NB4 (cell line): ENCODE results near the gene PAFAH2.

ENCODE experiments used
- DNase-seq: peaks from one replicate; pipeline ENCODE4 v3.0.0; 2010; ENCODE audit warnings: low read depth
- H3K4me3 ChIP-seq: one replicate; pipeline ENCODE4 v1.5.1; 2011; ENCODE audit warnings: mild to moderate bottlenecking, low read depth, low read length, moderate library complexity
- MAX ChIP-seq: IDR thresholded peaks from 2 replicates; pipeline ENCODE4 v1.6.1; 2011; ENCODE audit warnings: low read depth, low read length
- MYC ChIP-seq: IDR thresholded peaks from 2 replicates; pipeline ENCODE4 v1.6.1; 2011; ENCODE audit warnings: low read depth, low read length
- POLR2A ChIP-seq: IDR thresholded peaks from 2 replicates; pipeline ENCODE4 v1.6.1; 2011; ENCODE audit warnings: mild to moderate bottlenecking; ENCODE audit not compliant: insufficient read length; ENCODE audit errors: extremely low read depth
- TF ChIP-seq, protein P1 (sequence below): IDR thresholded peaks from one replicate; pipeline ENCODE4 v1.5.1; 2012; ENCODE audit warnings: low read depth, low read length

PAFAH2 gene

DNA sequence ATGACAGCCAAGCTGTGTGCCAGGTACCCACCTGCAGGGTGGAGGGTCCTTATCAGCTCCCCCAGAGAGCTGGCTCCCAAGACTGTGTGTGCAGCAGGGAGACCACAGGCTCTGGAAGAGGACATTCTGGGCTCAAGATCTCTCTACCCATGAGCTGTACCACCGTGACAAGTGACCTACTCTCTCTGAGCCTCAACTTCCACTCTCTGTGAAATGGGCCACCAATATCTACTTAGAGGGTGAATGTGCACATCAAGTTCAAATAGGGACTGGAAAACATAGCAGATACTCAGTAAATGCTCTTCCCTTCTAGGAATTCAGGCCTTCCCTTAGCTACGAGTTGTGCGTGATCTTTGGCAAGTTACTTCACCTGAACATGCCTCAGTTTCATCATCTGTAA is 46.6 kb upstream of the PAFAH2 start:
- DNase-seq = no peak
- TF ChIP-seq MAX (no peak), MYC (no peak), POLR2A (no peak)
- TF ChIP-seq, protein P1, sequence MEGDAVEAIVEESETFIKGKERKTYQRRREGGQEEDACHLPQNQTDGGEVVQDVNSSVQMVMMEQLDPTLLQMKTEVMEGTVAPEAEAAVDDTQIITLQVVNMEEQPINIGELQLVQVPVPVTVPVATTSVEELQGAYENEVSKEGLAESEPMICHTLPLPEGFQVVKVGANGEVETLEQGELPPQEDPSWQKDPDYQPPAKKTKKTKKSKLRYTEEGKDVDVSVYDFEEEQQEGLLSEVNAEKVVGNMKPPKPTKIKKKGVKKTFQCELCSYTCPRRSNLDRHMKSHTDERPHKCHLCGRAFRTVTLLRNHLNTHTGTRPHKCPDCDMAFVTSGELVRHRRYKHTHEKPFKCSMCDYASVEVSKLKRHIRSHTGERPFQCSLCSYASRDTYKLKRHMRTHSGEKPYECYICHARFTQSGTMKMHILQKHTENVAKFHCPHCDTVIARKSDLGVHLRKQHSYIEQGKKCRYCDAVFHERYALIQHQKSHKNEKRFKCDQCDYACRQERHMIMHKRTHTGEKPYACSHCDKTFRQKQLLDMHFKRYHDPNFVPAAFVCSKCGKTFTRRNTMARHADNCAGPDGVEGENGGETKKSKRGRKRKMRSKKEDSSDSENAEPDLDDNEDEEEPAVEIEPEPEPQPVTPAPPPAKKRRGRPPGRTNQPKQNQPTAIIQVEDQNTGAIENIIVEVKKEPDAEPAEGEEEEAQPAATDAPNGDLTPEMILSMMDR = no peak
- H3K4me3 ChIP-seq = no peak overlapping the region

GRCh38 chr1:26043765-26044164 is 45.9 kb upstream of the PAFAH2 start:
- TF ChIP-seq, protein P1 = no peak
- no peak for TF ChIP-seq POLR2A
- TF ChIP-seq MAX = no peak
- no peak for TF ChIP-seq MYC
- no peak overlapping the region for H3K4me3 ChIP-seq
- peak; percentile 30 for DNase-seq

- no peak for TF ChIP-seq MAX
- TF ChIP-seq MYC = no peak
- TF ChIP-seq POLR2A = no peak
- TF ChIP-seq, protein P1 = no peak
- DNase-seq = no peak
- H3K4me3 ChIP-seq = no peak overlapping the region
These were observed 44.1 kb upstream of the PAFAH2 start for GRCh38 chr1:26041978-26042377.

DNA sequence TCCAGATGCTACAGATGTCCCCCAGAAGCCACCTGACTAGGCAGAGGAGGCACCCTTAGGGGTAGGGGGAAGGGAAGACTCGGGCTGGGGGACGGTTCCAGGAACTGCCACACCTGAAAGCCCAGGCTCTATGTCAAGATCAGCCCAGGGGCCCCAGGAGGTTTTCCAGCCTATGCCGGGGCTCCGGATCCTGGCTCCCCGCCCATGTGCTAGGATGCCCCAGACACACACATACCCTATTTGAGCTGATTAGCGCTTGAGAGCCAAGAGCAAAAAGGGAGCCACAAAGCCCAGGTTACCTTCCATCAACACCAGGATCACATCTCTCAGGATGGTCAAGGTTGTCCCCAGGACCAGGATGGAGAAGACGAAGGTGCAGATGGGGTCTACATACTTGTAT is 43.5 kb upstream of the PAFAH2 start:
- DNase-seq = no peak
- no peak overlapping the region for H3K4me3 ChIP-seq
- TF ChIP-seq MAX = no peak
- TF ChIP-seq, protein P1 = no peak
- no peak for TF ChIP-seq POLR2A
- TF ChIP-seq MYC = no peak

GRCh38 chr1:26038904-26039303 is 41.0 kb upstream of the PAFAH2 start:
- TF ChIP-seq MYC = no peak
- TF ChIP-seq, protein P1 = no peak
- no peak for TF ChIP-seq MAX
- no peak for TF ChIP-seq POLR2A
- H3K4me3 ChIP-seq = no peak overlapping the region
- DNase-seq = no peak

GRCh38 chr1:26038477-26038876 is 40.6 kb upstream of the PAFAH2 start:
- TF ChIP-seq MAX (no peak), POLR2A (no peak), MYC (no peak)
- TF ChIP-seq, protein P1 = no peak
- no peak overlapping the region for H3K4me3 ChIP-seq
- no peak for DNase-seq
